ENCODE data around the gene FIBIN. TPM values are rescaled to one million over a fixed set of nuclear protein-coding genes. Genes with fewer than 3 reads are reported as not detected.

The FIBIN gene
- 10 to 100 TPM in 1 of 4 donors, 1 to 10 TPM in 2, not detected in 1; 1.6 to 10.6 (median 2.5) TPM for total RNA-seq

DNA sequence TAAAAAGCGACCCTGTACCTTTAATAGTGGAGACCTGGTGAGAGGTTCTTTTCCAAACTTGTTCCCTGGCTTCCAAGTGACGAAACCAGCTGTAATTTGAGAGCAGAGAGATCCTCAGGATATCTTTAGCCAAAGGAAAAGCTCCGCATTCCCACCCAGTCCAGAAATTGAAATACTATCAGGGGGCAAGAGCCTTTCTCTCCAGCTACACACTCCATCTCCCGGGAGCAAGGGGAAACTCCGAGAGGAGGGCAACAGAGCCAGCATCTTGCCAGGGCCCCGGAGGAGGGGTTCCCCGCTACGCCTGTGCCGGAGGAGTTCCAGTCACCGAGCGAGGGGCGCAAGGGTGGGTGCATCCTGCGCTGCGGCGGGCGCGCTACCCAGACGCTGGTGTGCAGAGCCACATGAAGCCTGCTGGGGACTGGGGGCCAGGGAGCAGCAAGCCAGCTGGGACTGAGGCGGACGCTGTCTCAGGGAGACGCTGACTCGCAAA lies at the start of gene FIBIN:
Gene FIBIN (plus strand): TSS at position 148 of the 493 bp plus-strand sequence. CDS start 415 bp downstream, outside the sequence.
- Histone ChIP-seq H3K27me3 (no peaks in the 10 kb centered on the region), H3K36me3 (no peaks in the 10 kb centered on the region), H3K27ac (peak within 1 kb of the TSS; percentile 16 to 78 (median 43)), H3K4me1 (no peaks in the 10 kb centered on the region), H3K9me3 (no peaks in the 10 kb centered on the region), H3K4me3 (peak within 1 kb of the TSS; percentile 14 to 49 (median 31))
- DNase-seq: peak in 1 of 3 donors; percentile 45
- TF ChIP-seq, protein P1, sequence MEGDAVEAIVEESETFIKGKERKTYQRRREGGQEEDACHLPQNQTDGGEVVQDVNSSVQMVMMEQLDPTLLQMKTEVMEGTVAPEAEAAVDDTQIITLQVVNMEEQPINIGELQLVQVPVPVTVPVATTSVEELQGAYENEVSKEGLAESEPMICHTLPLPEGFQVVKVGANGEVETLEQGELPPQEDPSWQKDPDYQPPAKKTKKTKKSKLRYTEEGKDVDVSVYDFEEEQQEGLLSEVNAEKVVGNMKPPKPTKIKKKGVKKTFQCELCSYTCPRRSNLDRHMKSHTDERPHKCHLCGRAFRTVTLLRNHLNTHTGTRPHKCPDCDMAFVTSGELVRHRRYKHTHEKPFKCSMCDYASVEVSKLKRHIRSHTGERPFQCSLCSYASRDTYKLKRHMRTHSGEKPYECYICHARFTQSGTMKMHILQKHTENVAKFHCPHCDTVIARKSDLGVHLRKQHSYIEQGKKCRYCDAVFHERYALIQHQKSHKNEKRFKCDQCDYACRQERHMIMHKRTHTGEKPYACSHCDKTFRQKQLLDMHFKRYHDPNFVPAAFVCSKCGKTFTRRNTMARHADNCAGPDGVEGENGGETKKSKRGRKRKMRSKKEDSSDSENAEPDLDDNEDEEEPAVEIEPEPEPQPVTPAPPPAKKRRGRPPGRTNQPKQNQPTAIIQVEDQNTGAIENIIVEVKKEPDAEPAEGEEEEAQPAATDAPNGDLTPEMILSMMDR (IDR thresholded peaks at IDR 0.05): no peak
- no peak for TF ChIP-seq POLR2A (IDR thresholded peaks at IDR 0.05)

DNA sequence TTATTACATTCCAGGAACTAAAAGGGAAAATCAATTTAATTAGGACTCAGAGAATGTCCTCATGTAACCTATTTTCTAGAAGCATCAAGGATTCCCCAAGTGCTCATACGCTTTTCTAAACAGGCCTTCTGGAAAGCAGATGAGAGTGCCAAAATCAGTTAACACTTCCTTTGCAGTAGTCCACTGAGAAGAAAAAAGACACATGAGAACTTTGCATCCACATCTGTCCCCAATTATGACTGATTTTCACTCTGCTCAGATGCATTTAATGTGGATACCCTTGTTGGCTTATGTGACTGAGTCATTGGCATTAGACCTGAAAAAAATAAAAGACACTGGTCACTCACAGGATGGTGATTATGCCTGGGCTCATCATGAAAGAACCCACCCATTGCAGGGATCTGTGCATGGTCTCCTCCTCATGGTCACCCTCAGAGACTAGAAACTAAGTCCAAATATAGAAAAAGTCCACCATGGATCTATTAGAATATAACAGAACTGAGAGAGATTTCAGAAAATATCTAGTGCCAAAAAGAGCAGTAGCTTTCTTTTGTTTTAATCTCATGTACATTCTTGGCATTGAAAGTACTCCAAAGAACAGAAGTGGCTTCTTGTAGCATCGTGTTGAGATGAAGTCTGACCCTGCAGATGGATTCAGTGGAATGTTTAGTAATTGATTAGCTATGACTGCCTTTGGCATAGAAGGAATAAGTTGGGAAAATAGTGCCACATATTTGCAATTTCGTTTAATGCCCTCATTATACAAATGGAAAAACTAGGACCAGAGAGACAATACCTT lies 48.8 kb upstream of the FIBIN start:
- Histone ChIP-seq H3K9me3 (no peaks in the 10 kb centered on the region), H3K4me3 (no peak overlapping the region), H3K27me3 (no peaks in the 10 kb centered on the region), H3K36me3 (no peaks in the 10 kb centered on the region), H3K4me1 (no peaks in the 10 kb centered on the region), H3K27ac (no peak overlapping the region)
- TF ChIP-seq POLR2A (IDR thresholded peaks at IDR 0.05): no peak
- TF ChIP-seq, protein P1 (IDR thresholded peaks at IDR 0.05): no peak
- DNase-seq: no peak

DNA sequence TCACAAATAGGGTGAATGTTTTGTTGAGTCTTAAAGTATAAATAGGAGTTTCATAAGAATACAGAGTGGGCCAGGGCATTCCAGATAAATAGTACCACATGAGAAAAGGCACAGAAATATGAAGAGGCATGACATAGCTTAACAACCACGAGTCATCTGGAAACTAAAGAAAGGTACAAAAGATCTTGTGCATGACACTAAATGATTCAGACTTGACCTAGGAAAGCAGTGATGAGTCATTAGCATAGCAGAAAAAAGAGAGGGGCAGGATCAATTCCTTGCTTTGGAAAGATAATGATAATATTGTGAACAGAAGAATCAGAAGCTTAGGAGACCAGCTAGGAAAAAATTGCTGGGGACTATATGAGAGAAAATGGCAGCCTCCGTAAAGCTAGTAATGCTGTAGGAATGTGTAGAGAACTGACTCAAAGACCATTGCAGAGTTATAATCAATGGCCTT lies 47.6 kb upstream of the FIBIN start:
- Histone ChIP-seq H3K4me1 (no peaks in the 10 kb centered on the region), H3K9me3 (no peaks in the 10 kb centered on the region), H3K27me3 (no peaks in the 10 kb centered on the region), H3K4me3 (no peak overlapping the region), H3K27ac (no peak overlapping the region), H3K36me3 (no peaks in the 10 kb centered on the region)
- TF ChIP-seq, protein P1 (IDR thresholded peaks at IDR 0.05): no peak
- TF ChIP-seq POLR2A (IDR thresholded peaks at IDR 0.05): no peak
- DNase-seq: no peak

DNA sequence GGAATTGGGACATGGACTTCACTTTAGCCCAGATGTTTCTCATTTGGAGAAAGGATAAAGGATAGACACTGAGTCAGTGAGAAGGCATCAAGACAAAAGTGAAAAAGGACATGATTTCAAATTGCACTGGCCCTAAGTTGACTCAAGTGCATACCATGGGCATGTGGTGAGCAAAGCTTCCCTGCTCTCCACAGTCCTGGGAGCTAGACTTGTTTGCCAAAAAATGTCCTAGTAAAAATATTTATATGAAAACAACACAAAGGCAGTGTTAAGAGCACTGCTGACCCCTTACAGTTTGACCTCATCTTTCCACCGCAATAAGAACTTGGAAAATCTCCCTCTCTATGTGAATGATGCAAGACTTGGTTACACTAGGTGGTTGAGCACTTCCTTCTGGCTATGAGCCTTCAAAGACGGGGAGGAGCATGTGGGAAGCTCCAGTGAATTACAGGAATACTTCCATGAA lies 46.5 kb upstream of the FIBIN start:
- H3K4me1 ChIP-seq: no peaks in the 10 kb centered on the region
- H3K36me3 ChIP-seq: no peaks in the 10 kb centered on the region
- DNase-seq: peak in 1 of 3 donors; percentile 50
- H3K27me3 ChIP-seq: no peaks in the 10 kb centered on the region
- TF ChIP-seq POLR2A (IDR thresholded peaks at IDR 0.05): no peak
- TF ChIP-seq, protein P1 (IDR thresholded peaks at IDR 0.05): no peak
- no peaks in the 10 kb centered on the region for H3K9me3 ChIP-seq
- no peak overlapping the region for H3K4me3 ChIP-seq
- H3K27ac ChIP-seq: peak overlapping the region in 2 of 4 donors; percentile 11 to 30

DNA sequence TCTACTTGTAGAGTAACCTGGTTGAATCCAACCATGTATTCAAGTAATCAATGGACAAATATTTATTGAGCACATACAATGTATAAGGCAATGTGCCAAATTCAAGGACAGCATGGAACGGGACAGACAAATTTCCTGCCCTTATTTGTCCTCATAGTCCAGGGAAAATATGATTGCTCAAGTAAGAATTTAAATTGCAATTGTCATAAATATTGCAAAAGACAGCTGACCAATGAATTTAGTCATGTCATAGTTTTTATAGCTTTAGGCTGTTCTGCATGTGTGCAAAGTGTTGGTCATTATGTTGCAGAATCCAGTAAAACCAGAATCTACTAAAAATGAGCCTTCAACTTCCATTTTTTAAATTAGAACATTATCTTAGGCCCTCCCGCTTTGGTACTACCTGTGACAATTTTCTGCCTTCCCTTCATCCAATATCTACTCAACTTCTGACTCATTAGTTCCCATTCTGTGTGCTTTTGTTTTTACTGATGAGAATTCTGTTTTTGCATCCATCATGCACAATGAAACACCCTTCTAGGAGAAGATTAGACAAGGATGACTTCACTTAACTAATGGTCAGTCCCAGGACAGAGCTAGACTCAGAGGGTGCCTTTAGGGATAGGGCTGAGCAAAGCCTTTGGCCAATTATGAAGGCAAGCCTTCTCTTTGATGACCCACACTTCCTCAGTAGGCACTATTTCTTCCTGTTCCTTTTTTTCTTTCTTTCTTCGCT lies 45.8 kb upstream of the FIBIN start:
- Histone ChIP-seq H3K4me1 (no peaks in the 10 kb centered on the region), H3K4me3 (no peak overlapping the region), H3K27ac (no peak overlapping the region), H3K27me3 (no peaks in the 10 kb centered on the region), H3K9me3 (no peaks in the 10 kb centered on the region), H3K36me3 (no peaks in the 10 kb centered on the region)
- no peak for DNase-seq
- TF ChIP-seq, protein P1 (IDR thresholded peaks at IDR 0.05): no peak
- no peak for TF ChIP-seq POLR2A (IDR thresholded peaks at IDR 0.05)

All from Peyer's patch (tissue), 4 donors.